Ovary (tissue), 9 donors: ENCODE data around the gene TDRD3. TPM values are rescaled to one million over a fixed set of nuclear protein-coding genes. Genes with fewer than 3 reads are reported as not detected.
"Not testable (repeated sequence)": the region's sequence is repeated elsewhere in the genome, so short reads cannot be mapped to it uniquely, and the experiment has no call there.

Source experiments
- DNase-seq, 5 donors: peaks; one replicate each; pipeline ENCODE4 v3.0.0-alpha.2; 2019 to 2020
- H3K27ac ChIP-seq, 2 donors: fragments of 200-600 bp; one replicate each; pipeline versions ENCODE4 v1.5.1 to v1.8.0; 2019 to 2022
- H3K27me3 ChIP-seq: fragments of 200-600 bp; one replicate; pipeline ENCODE4 v1.8.0; 2022
- H3K36me3 ChIP-seq: fragments of 200-600 bp; sonication (generic); one replicate; pipeline ENCODE4 v1.5.1; 2019
- H3K4me1 ChIP-seq: one replicate; pipeline ENCODE4 v1.8.1; 2013; ENCODE audit warnings: mild to moderate bottlenecking, moderate library complexity; ENCODE audit not compliant: insufficient read depth
- H3K4me3 ChIP-seq: fragments of 200-600 bp; sonication (generic); one replicate; pipeline ENCODE4 v1.5.1; 2017
- H3K9me3 ChIP-seq, 2 donors: fragments of 200-600 bp in 1 of 2; sonication (generic) in 1 of 2; one replicate each; pipeline versions ENCODE4 v1.5.1 to v1.8.1; 2013 to 2019; ENCODE audit warnings: mild to moderate bottlenecking in 1 of 2, moderate library complexity in 1 of 2
- CTCF ChIP-seq, 3 donors: fragments of 450-650 bp in 2 of 3; fragments of 200-600 bp in 1 of 3; IDR thresholded peaks; one replicate each; pipeline versions ENCODE4 v1.5.1 to v1.8.0; 2016 to 2022; ENCODE audit warnings: antibody characterized with exemption in 3 of 3, mild to moderate bottlenecking in 1 of 3
- EP300 ChIP-seq: sonication (generic); formaldehyde crosslinking; IDR thresholded peaks from one replicate; pipeline ENCODE4 v1.6.1; 2017; ENCODE audit warnings: antibody characterized with exemption
- POLR2A ChIP-seq: fragments of 450-650 bp; IDR thresholded peaks from one replicate; pipeline ENCODE4 v1.6.1; 2017; ENCODE audit warnings: antibody characterized with exemption, mild to moderate bottlenecking, moderate library complexity
- WGBS, 3 donors: extraction: QIAGEN DNeasy Blood & Tissue Kit in 1 of 3; methylation state at CpG; one replicate each; pipeline versions ENCODE4 v1.1.5 to v1.1.7; 2013 to 2017; 5-methylcytosine and 5-hydroxymethylcytosine counted together
- intact Hi-C, 4 donors: fragments of 100-400 bp; cut with DNase I; formaldehyde crosslinking; loops; one replicate each; pipeline versions ENCODE4 v1.11.0 to v1.15.1; 2022 to 2023
- polyA plus RNA-seq, 2 donors: library from polyadenylated mRNA; stranded (reverse); fragments of 200-250 nt in 1 of 2; fragments of 350-450 nt in 1 of 2; fragmentation: Illumina TruSeq in 1 of 2; extraction: RNeasy Lipid Tissue Mini Kit (QIAGEN cat#74804) in 1 of 2; gene quantifications; one replicate each; pipeline ENCODE4 v1.2.3, GENCODE V29; 2013 to 2014
- total RNA-seq, 7 donors: library from RNA; depleted of rRNA in 2 of 7; stranded (reverse); fragments of >200 nt in 2 of 7; fragmentation: NEBNext Ultra II Directional in 3 of 7; extraction: Animal tissue kit (Norgen Biotek cat#: 25700) in 3 of 7; gene quantifications; one replicate each; pipeline versions ENCODE4 v1.1.0 to v1.2.4, GENCODE V29; 2016 to 2023
- donor health status: DM: no; HTN: no; CAD: no; lungs with moderate emphysema.
- donor health status: DM: no; HTN: no; CAD: no.
- donor health status: Bipolar disorder and iron deficiency.
- donor health status: DM: yes; HTN: yes; CAD: no.
- donor health status: DM: no; HTN: no; CAD: no.
- donor health status: DM: yes; HTN: yes; CAD: no.

Gene TDRD3
- total and polyA plus RNA-seq, 9 donors = 15.8 to 63.0 (median 40.8) TPM

GRCh38 chr13:60358453-60358852 lies 38.6 kb upstream of the TDRD3 start:
- Histone ChIP-seq H3K27me3 (no peaks in the 10 kb centered on the region), H3K4me3 (no peak overlapping the region), H3K27ac (no peak overlapping the region), H3K4me1 (no peaks in the 10 kb centered on the region), H3K36me3 (no peaks in the 10 kb centered on the region), H3K9me3 (no peaks in the 10 kb centered on the region)
- TF ChIP-seq EP300 (no peak), CTCF (IDR thresholded peaks at IDR 0.05) (no peak), POLR2A (no peak)
- DNase-seq = no peak
- WGBS, 3 donors = 95 to 97% (median 95%) methylated on average over 2 of the region's 2 CpGs
- intact Hi-C loops = loop anchor here in 1 of 4 donors (5.0 kb wide), 1 partner anchor 49 kb away; no protein-coding TSS in a partner anchor

GRCh38 chr13:60363288-60363687 lies 33.7 kb upstream of the TDRD3 start:
- intact Hi-C loops = no loop called here
- H3K4me1 ChIP-seq = no peaks in the 10 kb centered on the region
- no peak overlapping the region for H3K27ac ChIP-seq
- TF ChIP-seq CTCF (IDR thresholded peaks at IDR 0.05) (no peak), EP300 (no peak), POLR2A (no peak)
- H3K4me3 ChIP-seq = no peak overlapping the region
- no peak for DNase-seq
- H3K36me3 ChIP-seq = no peaks in the 10 kb centered on the region
- no peaks in the 10 kb centered on the region for H3K9me3 ChIP-seq
- WGBS, 3 donors = 47 to 61% (median 51%) methylated on average over 2 of the region's 2 CpGs
- H3K27me3 ChIP-seq = no peaks in the 10 kb centered on the region

DNA sequence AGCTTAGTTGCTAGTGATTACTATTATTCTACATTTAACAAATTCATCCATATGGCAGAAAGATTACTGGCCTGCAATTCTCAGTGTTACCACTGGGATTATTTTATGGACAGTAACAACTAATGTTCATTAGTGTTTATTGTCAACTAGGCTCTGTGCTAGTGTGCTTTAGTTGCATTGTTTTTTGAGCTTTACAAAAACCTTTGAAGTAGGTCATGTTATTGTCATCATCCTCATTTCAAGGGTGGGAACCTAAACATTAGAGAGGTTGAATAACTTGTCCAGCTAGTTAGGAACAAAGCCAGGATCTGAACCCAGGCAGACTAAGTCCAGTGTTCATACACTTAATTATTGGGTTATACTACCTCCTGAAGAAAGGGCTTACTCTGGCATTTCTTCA lies 27.8 kb upstream of the TDRD3 start:
- intact Hi-C loops = no loop called here
- Histone ChIP-seq H3K9me3 (no peaks in the 10 kb centered on the region), H3K36me3 (no peaks in the 10 kb centered on the region), H3K27ac (no peak overlapping the region), H3K4me1 (no peaks in the 10 kb centered on the region), H3K27me3 (no peaks in the 10 kb centered on the region), H3K4me3 (no peak overlapping the region)
- TF ChIP-seq CTCF (IDR thresholded peaks at IDR 0.05) = no peak
- no peak for DNase-seq

- Histone ChIP-seq H3K4me3 (no peak overlapping the region), H3K9me3 (no peaks in the 10 kb centered on the region), H3K4me1 (no peaks in the 10 kb centered on the region), H3K36me3 (no peaks in the 10 kb centered on the region), H3K27me3 (no peaks in the 10 kb centered on the region), H3K27ac (no peak overlapping the region)
- intact Hi-C loops = no loop called here
- TF ChIP-seq EP300 = no peak
- no peak for TF ChIP-seq POLR2A
- no peak for TF ChIP-seq CTCF (IDR thresholded peaks at IDR 0.05)
- DNase-seq = no peak
- WGBS, 3 donors = 85 to 94% (median 90%) methylated on average over 7 of the region's 7 CpGs
Observed at GRCh38 chr13:60370343-60370742, 26.7 kb upstream of the TDRD3 start.

- H3K9me3 ChIP-seq = no peaks in the 10 kb centered on the region
- H3K27me3 ChIP-seq = no peaks in the 10 kb centered on the region
- no peak overlapping the region for H3K4me3 ChIP-seq
- intact Hi-C loops = no loop called here
- DNase-seq = no peak
- H3K27ac ChIP-seq = no peak overlapping the region
- 91 to 97% (median 96%) methylated on average over 2 of the region's 2 CpGs for WGBS, 3 donors
- no peaks in the 10 kb centered on the region for H3K4me1 ChIP-seq
- no peaks in the 10 kb centered on the region for H3K36me3 ChIP-seq
- TF ChIP-seq EP300 (no peak), CTCF (IDR thresholded peaks at IDR 0.05) (no peak), POLR2A (no peak)
Observed at GRCh38 chr13:60372141-60372540, 24.9 kb upstream of the TDRD3 start.

DNA sequence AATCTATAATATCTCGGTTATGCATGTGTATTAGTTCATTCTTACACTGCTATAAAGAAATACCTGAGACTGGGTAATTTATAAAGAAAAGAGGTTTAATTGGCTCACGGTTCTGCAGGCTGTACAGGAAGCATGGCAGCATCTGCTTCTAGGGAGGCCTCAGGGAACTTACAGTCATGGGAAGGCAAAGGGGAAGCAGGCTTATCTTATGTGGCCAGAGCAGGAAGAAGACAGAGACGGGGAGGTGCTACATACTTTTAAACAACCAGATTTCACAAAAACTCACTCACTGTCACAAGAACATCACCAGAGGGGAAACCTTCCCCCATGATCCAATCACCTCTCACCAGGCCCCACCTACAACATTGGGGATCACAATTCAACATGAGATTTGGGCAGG lies 17.7 kb upstream of the TDRD3 start:
- 85 to 90% (median 85%) methylated on average over 3 of the region's 3 CpGs for WGBS, 3 donors
- intact Hi-C loops, H3K36me3 ChIP-seq, H3K27me3 ChIP-seq, H3K9me3 ChIP-seq, H3K27ac ChIP-seq, DNase-seq, H3K4me1 ChIP-seq, H3K4me3 ChIP-seq: not testable (repeated sequence)
